HEK293 (cell line): ENCODE data around the gene CHCHD10.

Experiments used
- CTCF ChIA-PET: fragments of 350-600 bp; formaldehyde crosslinking; extraction: SDS; loops from one replicate; lab custom pipeline; 2021; ENCODE audit warnings: antibody characterized with exemption; lab: Yijun Ruan, JAX
- POLR2A ChIA-PET: fragments of 300-600 bp; formaldehyde crosslinking; extraction: SDS; loops from one replicate; lab custom pipeline; 2020; ENCODE audit warnings: antibody characterized with exemption, inconsistent platforms; lab: Yijun Ruan, JAX
- H3K27ac ChIP-seq: fragments of 200-500 bp; sonication (Bioruptor generic); 2 replicates; pipeline ENCODE4 v1.5.1; 2014; ENCODE audit warnings: low read depth, low read length, control low read depth, inconsistent platforms; ENCODE audit errors: extremely low read depth
- H3K36me3 ChIP-seq, 2 experiments: fragments of 200-500 bp in 1 of 2; sonication (Bioruptor generic) in 1 of 2; 1 replicate in 1 of 2; 2 replicates in 1 of 2; pipeline ENCODE4 v1.5.1; 2014 to 2017; ENCODE audit warnings: inconsistent platforms in 2 of 2, low read length in 2 of 2; ENCODE audit not compliant: control insufficient read depth in 2 of 2, insufficient read depth in 1 of 2
- H3K4me1 ChIP-seq: fragments of 200-500 bp; sonication (Bioruptor generic); 2 replicates; pipeline ENCODE4 v1.5.1; 2014; ENCODE audit warnings: mild to moderate bottlenecking, low read length, inconsistent platforms; ENCODE audit not compliant: control insufficient read depth, insufficient read depth
- H3K4me3 ChIP-seq: 2 replicates; pipeline ENCODE4 v1.5.1; 2011; ENCODE audit warnings: low read depth, mild to moderate bottlenecking, control low read depth, low read length, moderate library complexity
- H3K9me3 ChIP-seq: fragments of 200-500 bp; sonication (Bioruptor generic); 2 replicates; pipeline ENCODE4 v1.5.1; 2014; ENCODE audit warnings: low read depth, low read length, inconsistent platforms; ENCODE audit not compliant: control insufficient read depth, insufficient read depth
- GLIS1 ChIP-seq: fragments of 450-650 bp; formaldehyde crosslinking; IDR thresholded peaks from 2 replicates; pipeline ENCODE4 v1.5.1; 2016; ENCODE audit warnings: missing biosample characterization, missing genetic modification characterization
- GLIS2 ChIP-seq: fragments of 450-650 bp; formaldehyde crosslinking; IDR thresholded peaks from 2 replicates; pipeline ENCODE4 v1.5.1; 2016; ENCODE audit warnings: missing biosample characterization, missing genetic modification characterization
- KLF1 ChIP-seq: fragments of 450-650 bp; formaldehyde crosslinking; IDR thresholded peaks from 2 replicates; pipeline ENCODE4 v1.5.1; 2016; ENCODE audit warnings: missing biosample characterization, missing genetic modification characterization
- KLF17 ChIP-seq: fragments of 450-650 bp; formaldehyde crosslinking; IDR thresholded peaks from 2 replicates; pipeline ENCODE4 v1.5.1; 2016; ENCODE audit warnings: missing biosample characterization, missing genetic modification characterization
- KLF8 ChIP-seq: fragments of 450-650 bp; formaldehyde crosslinking; IDR thresholded peaks from 2 replicates; pipeline ENCODE4 v1.5.1; 2016; ENCODE audit warnings: missing biosample characterization, missing genetic modification characterization
- KLF9 ChIP-seq: fragments of 450-650 bp; formaldehyde crosslinking; IDR thresholded peaks from 2 replicates; pipeline ENCODE4 v1.5.1; 2016; ENCODE audit warnings: missing biosample characterization, missing genetic modification characterization, low read depth
- PATZ1 ChIP-seq: fragments of 450-650 bp; formaldehyde crosslinking; IDR thresholded peaks from 2 replicates; pipeline ENCODE4 v1.5.1; 2016; ENCODE audit warnings: missing biosample characterization, missing genetic modification characterization
- PRDM10 ChIP-seq: fragments of 450-650 bp; formaldehyde crosslinking; IDR thresholded peaks from 2 replicates; pipeline ENCODE4 v1.5.1; 2016; ENCODE audit warnings: missing biosample characterization, missing genetic modification characterization
- SCRT1 ChIP-seq: fragments of 450-650 bp; formaldehyde crosslinking; IDR thresholded peaks from 2 replicates; pipeline ENCODE4 v1.5.1; 2016; ENCODE audit warnings: missing biosample characterization, missing genetic modification characterization, borderline replicate concordance
- SP3 ChIP-seq: fragments of 450-650 bp; formaldehyde crosslinking; IDR thresholded peaks from 2 replicates; pipeline ENCODE4 v1.5.1; 2016; ENCODE audit warnings: missing biosample characterization, missing genetic modification characterization
- WT1 ChIP-seq: fragments of 450-650 bp; formaldehyde crosslinking; IDR thresholded peaks from 2 replicates; pipeline ENCODE4 v1.5.1; 2016; ENCODE audit warnings: missing biosample characterization, missing genetic modification characterization
- ZBTB17 ChIP-seq: fragments of 450-650 bp; formaldehyde crosslinking; IDR thresholded peaks from 2 replicates; pipeline ENCODE4 v1.5.1; 2016; ENCODE audit warnings: missing biosample characterization, missing genetic modification characterization
- ZBTB26 ChIP-seq: fragments of 450-650 bp; formaldehyde crosslinking; optimal IDR thresholded peaks from 2 replicates; pipeline ENCODE3; 2016; ENCODE audit warnings: missing biosample characterization, mild to moderate bottlenecking, missing genetic modification characterization
- ZBTB8A ChIP-seq: fragments of 450-650 bp; formaldehyde crosslinking; IDR thresholded peaks from 2 replicates; pipeline ENCODE4 v1.5.1; 2016; ENCODE audit warnings: missing biosample characterization, missing genetic modification characterization
- ZFP69B ChIP-seq: fragments of 450-650 bp; formaldehyde crosslinking; IDR thresholded peaks from 2 replicates; pipeline ENCODE4 v1.5.1; 2016; ENCODE audit warnings: missing biosample characterization, missing genetic modification characterization
- ZNF112 ChIP-seq: fragments of 450-650 bp; formaldehyde crosslinking; IDR thresholded peaks from 2 replicates; pipeline ENCODE4 v1.5.0; 2017; ENCODE audit warnings: missing biosample characterization, missing genetic modification characterization
- ZNF121 ChIP-seq: fragments of 450-650 bp; formaldehyde crosslinking; IDR thresholded peaks from 2 replicates; pipeline ENCODE4 v1.5.1; 2016; ENCODE audit warnings: missing biosample characterization, missing genetic modification characterization
- ZNF248 ChIP-seq: fragments of 450-650 bp; formaldehyde crosslinking; IDR thresholded peaks from 2 replicates; pipeline ENCODE4 v1.5.1; 2017; ENCODE audit warnings: missing biosample characterization, missing genetic modification characterization
- ZNF274 ChIP-seq, 2 experiments: fragments of 200-500 bp in 1 of 2; fragments of 450-650 bp in 1 of 2; sonication (Bioruptor generic) in 1 of 2; formaldehyde crosslinking in 1 of 2; IDR thresholded peaks; 2 replicates each; pipeline versions ENCODE4 v1.5.1 to v1.6.1; 2014 to 2016; ENCODE audit warnings: borderline replicate concordance in 1 of 2, inconsistent platforms in 1 of 2, low read length in 1 of 2, missing biosample characterization in 1 of 2, missing genetic modification characterization in 1 of 2
- ZNF324 ChIP-seq: fragments of 450-650 bp; formaldehyde crosslinking; IDR thresholded peaks from 2 replicates; pipeline ENCODE4 v1.5.1; 2016; ENCODE audit warnings: missing biosample characterization, missing genetic modification characterization
- ZNF335 ChIP-seq: fragments of 450-650 bp; formaldehyde crosslinking; conservative IDR thresholded peaks from 2 replicates; pipeline ENCODE4 v1.5.1; 2016; ENCODE audit warnings: missing biosample characterization, missing genetic modification characterization
- ZNF354C ChIP-seq: fragments of 450-650 bp; formaldehyde crosslinking; IDR thresholded peaks from 2 replicates; pipeline ENCODE4 v1.5.1; 2016; ENCODE audit warnings: missing biosample characterization, missing genetic modification characterization, low read depth, borderline replicate concordance
- ZNF624 ChIP-seq: fragments of 450-650 bp; formaldehyde crosslinking; IDR thresholded peaks from 2 replicates; pipeline ENCODE4 v1.5.1; 2017; ENCODE audit warnings: missing biosample characterization, missing genetic modification characterization
- ZNF660 ChIP-seq: fragments of 450-650 bp; IDR thresholded peaks from 2 replicates; pipeline ENCODE4 v1.5.1; 2018; ENCODE audit warnings: missing biosample characterization, mild to moderate bottlenecking, missing genetic modification characterization
- ZNF707 ChIP-seq: fragments of 450-650 bp; formaldehyde crosslinking; IDR thresholded peaks from 2 replicates; pipeline ENCODE4 v1.5.1; 2016; ENCODE audit warnings: missing biosample characterization, missing genetic modification characterization
- ZSCAN30 ChIP-seq: fragments of 450-650 bp; IDR thresholded peaks from 2 replicates; pipeline ENCODE4 v1.5.1; 2018; ENCODE audit warnings: missing biosample characterization, mild to moderate bottlenecking, missing genetic modification characterization, moderate library complexity
- ZXDB ChIP-seq: fragments of 450-650 bp; formaldehyde crosslinking; IDR thresholded peaks from 2 replicates; pipeline ENCODE4 v1.5.1; 2016; ENCODE audit warnings: missing biosample characterization, missing genetic modification characterization

The CHCHD10 gene

GRCh38 chr22:23786752-23787599 lies 19.2 kb upstream of the CHCHD10 start, which contains the start of gene SMARCB1 (continued):
- TF ChIP-seq ZSCAN30 (peak; percentile 72; the same call in 1 of the 2 replicates), ZNF335 (tag by site-specific recombination) (peak; percentile 64; the same call in 1 of the 2 replicates), WT1 (no peak; the same call in 1 of the 2 replicates), ZNF660 (tag by site-specific recombination) (peak; percentile 30; the same call in 1 of the 2 replicates), KLF1 (tag by site-specific recombination) (peak; percentile 60; the same call in 1 of the 2 replicates), KLF17 (tag by site-specific recombination) (peak; percentile 31; the same call in 1 of the 2 replicates), KLF9 (tag by site-specific recombination) (peak; percentile 99), SP3 (tag by site-specific recombination) (peak; percentile 70), SCRT1 (no peak), GLIS2 (tag by site-specific recombination) (peak; percentile 31; the same call in 1 of the 2 replicates), ZNF324 (tag by site-specific recombination) (0 out of 2 replicates have a peak, but pooled peaks have one; percentile 44), ZNF112 (no peak), ZNF248 (tag by site-specific recombination) (no peak), ZBTB8A (tag by site-specific recombination) (peak; percentile 65), KLF8 (tag by site-specific recombination) (peak; percentile 93), ZNF624 (no peak), ZFP69B (tag by site-specific recombination) (peak; percentile 63; the same call in 1 of the 2 replicates), PRDM10 (tag by site-specific recombination) (peak; percentile 99), GLIS1 (tag by site-specific recombination) (peak; percentile 36; the same call in 1 of the 2 replicates), ZXDB (peak; percentile 64; the same call in 1 of the 2 replicates), ZBTB26 (tag by site-specific recombination) (peak; percentile 94)

- Histone ChIP-seq H3K9me3 (no peaks in the 10 kb centered on the region), H3K4me1 (peaks cover 9% of the 10 kb centered on the region), H3K27ac (peak overlapping the region; percentile 99), H3K36me3 (peaks cover 4 to 9% of the 10 kb centered on the region in 2 experiments), H3K4me3 (peak overlapping the region; percentile 85)
- POLR2A ChIA-PET = interaction anchor here (1.1 to 1.2 kb wide), 2 partner anchors 12 to 71 kb away, joined by 4 to 5 read pairs; partner anchors contain the start of gene SLC2A11
- CTCF ChIA-PET = interaction anchor here (0.9 to 1.0 kb wide), 2 partner anchors 16 to 71 kb away, joined by 3 read pairs; partner anchors contain the start of gene SLC2A11
- no peak for TF ChIP-seq ZNF324 (tag by site-specific recombination)
- no peak for TF ChIP-seq ZBTB26 (tag by site-specific recombination)
- no peak for TF ChIP-seq ZNF121 (tag by site-specific recombination)
- no peak; the same call in 1 of the 2 replicates for TF ChIP-seq ZBTB17 (tag by site-specific recombination)
- TF ChIP-seq PATZ1 (tag by site-specific recombination) = no peak
- no peak for TF ChIP-seq SP3 (tag by site-specific recombination)
- no peak for TF ChIP-seq ZNF354C (tag by site-specific recombination)
- TF ChIP-seq ZNF274 (IDR thresholded peaks at IDR 0.05; ENCODE audit: low read length) = no peak
- no peak for TF ChIP-seq ZNF274 (tag by site-specific recombination; IDR thresholded peaks at IDR 0.05; ENCODE audit: borderline replicate concordance)
- TF ChIP-seq ZNF707 = no peak
Observed at GRCh38 chr22:23786261-23786710, 18.5 kb upstream of the CHCHD10 start.
